Loucy (cell line): ENCODE results near the gene CACNB3.
"Not testable (repeated sequence)": the region's sequence is repeated elsewhere in the genome, so short reads cannot be mapped to it uniquely, and the experiment has no call there.

Experiments
- H2AFZ ChIP-seq: fragments of 200-600 bp; sonication (generic); 2 replicates; pipeline ENCODE4 v1.6.0; 2016; ENCODE audit warnings: antibody characterized with exemption, mild to moderate bottlenecking, low read length, moderate library complexity
- H3F3A ChIP-seq: fragments of 200-600 bp; 2 replicates; pipeline ENCODE4 v1.6.0; 2016; ENCODE audit warnings: antibody characterized with exemption, low read depth, mild to moderate bottlenecking
- H3K27me3 ChIP-seq: fragments of 200-600 bp; sonication (generic); 2 replicates; pipeline ENCODE4 v1.6.1; 2014; ENCODE audit warnings: low read length, mild to moderate bottlenecking; ENCODE audit not compliant: insufficient read depth, poor library complexity, severe bottlenecking
- H3K36me3 ChIP-seq: fragments of 200-600 bp; sonication (generic); 2 replicates; pipeline ENCODE4 v1.6.1; 2016; ENCODE audit warnings: low read length; ENCODE audit not compliant: insufficient read depth
- H3K4me1 ChIP-seq: fragments of 200-600 bp; sonication (generic); 2 replicates; pipeline ENCODE4 v1.5.1; 2014; ENCODE audit warnings: low read length, mild to moderate bottlenecking; ENCODE audit not compliant: insufficient read depth, poor library complexity, severe bottlenecking
- H3K4me2 ChIP-seq: fragments of 200-600 bp; sonication (generic); 2 replicates; pipeline ENCODE4 v1.6.0; 2014; ENCODE audit warnings: antibody characterized with exemption, low read length, low read depth, mild to moderate bottlenecking; ENCODE audit not compliant: poor library complexity, severe bottlenecking
- H3K4me3 ChIP-seq: fragments of 200-600 bp; sonication (generic); 2 replicates; pipeline ENCODE4 v1.5.1; 2014; ENCODE audit warnings: low read length, mild to moderate bottlenecking, mixed read lengths; ENCODE audit not compliant: poor library complexity, severe bottlenecking
- H3K79me2 ChIP-seq: fragments of 200-600 bp; sonication (generic); 2 replicates; pipeline ENCODE4 v1.6.1; 2014; ENCODE audit warnings: low read length; ENCODE audit not compliant: insufficient read depth
- H3K9ac ChIP-seq: fragments of 200-600 bp; sonication (generic); 2 replicates; pipeline ENCODE4 v1.6.0; 2014; ENCODE audit warnings: mild to moderate bottlenecking, low read depth, low read length, moderate library complexity; ENCODE audit not compliant: poor library complexity, severe bottlenecking
- H3K9me2 ChIP-seq: fragments of 200-600 bp; sonication (generic); replicated peaks from 2 replicates; pipeline ENCODE4 v1.6.1; 2016; ENCODE audit warnings: low read depth, low read length, mixed read lengths
- H3K9me3 ChIP-seq: fragments of 200-600 bp; sonication (generic); 2 replicates; pipeline ENCODE4 v1.6.1; 2014; ENCODE audit warnings: mild to moderate bottlenecking, antibody characterized with exemption, low read length, low read depth; ENCODE audit not compliant: insufficient read depth
- H4K20me1 ChIP-seq: fragments of 200-600 bp; sonication (generic); 2 replicates; pipeline ENCODE4 v1.6.0; 2014; ENCODE audit warnings: antibody characterized with exemption, low read length, mild to moderate bottlenecking; ENCODE audit not compliant: insufficient read depth, poor library complexity, severe bottlenecking
- EZH2phosphoT487 ChIP-seq: fragments of 200-600 bp; IDR thresholded peaks from 2 replicates; pipeline ENCODE4 v1.6.1; 2018; ENCODE audit warnings: antibody characterized with exemption, mild to moderate bottlenecking, moderate library complexity, borderline replicate concordance
- TF ChIP-seq, protein P1 (sequence below): fragments of 200-600 bp; sonication (generic); conservative IDR thresholded peaks from 2 replicates; pipeline ENCODE4 v1.5.1; 2014; ENCODE audit warnings: mild to moderate bottlenecking, antibody characterized with exemption, low read length

The CACNB3 gene

DNA sequence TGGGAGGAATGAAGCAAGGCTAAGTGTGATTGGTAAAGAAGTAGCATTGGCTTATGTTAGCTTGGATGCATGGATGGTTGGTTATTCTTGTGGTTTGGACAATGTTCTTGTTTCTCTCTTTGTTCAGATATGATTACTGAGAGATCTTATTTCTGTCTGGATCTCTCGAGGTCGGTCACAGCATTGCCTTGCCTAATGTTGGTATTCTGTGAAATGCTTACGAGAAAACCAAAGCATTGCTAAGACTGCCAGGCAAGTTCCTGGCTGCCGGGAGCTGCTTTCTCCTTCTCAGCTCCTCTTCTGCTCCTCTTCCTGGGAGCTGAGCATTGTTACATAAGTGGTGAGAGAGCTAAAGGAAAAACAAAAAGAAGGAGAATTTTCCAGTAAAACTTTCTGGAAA, 54.8 kb downstream of the CACNB3 start:
- Histone ChIP-seq H3K9ac (no peak overlapping the region), H3K36me3 (no peaks in the 10 kb centered on the region), H3K4me2 (no peak overlapping the region), H3K4me1 (no peaks in the 10 kb centered on the region), H3K79me2 (no peaks in the 10 kb centered on the region), H3F3A (no peaks in the 10 kb centered on the region), H2AFZ (no peak overlapping the region), H4K20me1 (no peaks in the 10 kb centered on the region), H3K4me3 (no peak overlapping the region), H3K9me2 (no peaks in the 10 kb centered on the region), H3K27me3 (no peaks in the 10 kb centered on the region), H3K9me3 (no peaks in the 10 kb centered on the region)
- TF ChIP-seq EZH2phosphoT487, result no peak
- TF ChIP-seq, protein P1, sequence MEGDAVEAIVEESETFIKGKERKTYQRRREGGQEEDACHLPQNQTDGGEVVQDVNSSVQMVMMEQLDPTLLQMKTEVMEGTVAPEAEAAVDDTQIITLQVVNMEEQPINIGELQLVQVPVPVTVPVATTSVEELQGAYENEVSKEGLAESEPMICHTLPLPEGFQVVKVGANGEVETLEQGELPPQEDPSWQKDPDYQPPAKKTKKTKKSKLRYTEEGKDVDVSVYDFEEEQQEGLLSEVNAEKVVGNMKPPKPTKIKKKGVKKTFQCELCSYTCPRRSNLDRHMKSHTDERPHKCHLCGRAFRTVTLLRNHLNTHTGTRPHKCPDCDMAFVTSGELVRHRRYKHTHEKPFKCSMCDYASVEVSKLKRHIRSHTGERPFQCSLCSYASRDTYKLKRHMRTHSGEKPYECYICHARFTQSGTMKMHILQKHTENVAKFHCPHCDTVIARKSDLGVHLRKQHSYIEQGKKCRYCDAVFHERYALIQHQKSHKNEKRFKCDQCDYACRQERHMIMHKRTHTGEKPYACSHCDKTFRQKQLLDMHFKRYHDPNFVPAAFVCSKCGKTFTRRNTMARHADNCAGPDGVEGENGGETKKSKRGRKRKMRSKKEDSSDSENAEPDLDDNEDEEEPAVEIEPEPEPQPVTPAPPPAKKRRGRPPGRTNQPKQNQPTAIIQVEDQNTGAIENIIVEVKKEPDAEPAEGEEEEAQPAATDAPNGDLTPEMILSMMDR, result no peak

DNA sequence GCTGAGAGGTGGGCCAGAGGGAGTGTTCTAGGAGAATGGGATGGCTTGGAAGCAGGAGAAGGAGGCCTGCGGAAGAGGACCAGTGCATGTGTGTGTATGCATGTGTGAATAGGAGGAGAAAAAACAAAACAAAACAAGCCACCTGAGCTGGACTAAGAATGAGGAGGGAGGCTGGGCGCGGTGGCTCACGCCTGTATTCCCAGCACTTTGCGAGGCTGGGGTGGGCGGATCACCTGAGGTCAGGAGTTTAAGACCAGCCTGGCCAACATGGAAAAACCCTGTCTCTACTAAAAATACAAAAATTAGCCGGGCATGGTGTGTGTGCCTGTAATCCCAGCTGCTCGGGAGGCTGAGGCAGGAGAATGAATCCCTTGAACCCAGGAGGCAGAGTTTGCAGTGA, 55.2 kb downstream of the CACNB3 start:
- not testable (repeated sequence) for H3K27me3 ChIP-seq, H2AFZ ChIP-seq, H4K20me1 ChIP-seq, H3F3A ChIP-seq, H3K4me3 ChIP-seq, H3K79me2 ChIP-seq, H3K9me3 ChIP-seq, H3K4me2 ChIP-seq, H3K36me3 ChIP-seq, H3K9ac ChIP-seq, H3K4me1 ChIP-seq, H3K9me2 ChIP-seq

DNA sequence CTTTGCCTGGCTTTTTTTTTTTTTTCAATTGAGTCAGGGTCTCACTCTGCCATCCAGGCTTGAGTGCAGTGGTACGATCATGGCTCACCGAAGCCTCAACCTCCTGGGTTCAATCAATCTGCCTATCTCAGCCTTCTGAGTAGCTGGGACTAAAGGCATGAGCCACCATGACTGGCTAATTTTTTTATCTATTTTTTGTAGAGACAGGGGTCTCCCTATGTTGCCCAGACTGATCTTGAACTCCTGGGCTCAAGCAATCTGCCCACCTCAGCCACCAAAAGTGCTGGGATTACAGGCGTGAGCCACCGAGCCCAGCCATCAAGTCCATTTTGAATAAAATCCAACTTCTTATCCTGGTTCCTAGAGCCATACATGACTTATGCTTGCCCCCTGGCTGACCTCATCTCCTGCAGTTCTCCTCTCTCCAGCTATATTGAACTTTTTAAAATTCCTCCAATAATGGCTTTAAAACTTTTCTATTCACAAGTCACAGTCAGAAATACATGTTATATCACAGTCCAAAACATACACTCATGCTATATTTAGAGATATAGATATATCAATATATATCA, 57.7 kb downstream of the CACNB3 start:
- Histone ChIP-seq H3K4me2 (no peak overlapping the region), H3K9me3 (no peaks in the 10 kb centered on the region), H3F3A (no peaks in the 10 kb centered on the region), H4K20me1 (no peaks in the 10 kb centered on the region), H3K27me3 (no peaks in the 10 kb centered on the region), H3K4me3 (no peak overlapping the region), H3K36me3 (no peaks in the 10 kb centered on the region), H3K79me2 (no peaks in the 10 kb centered on the region), H3K4me1 (no peaks in the 10 kb centered on the region), H3K9ac (no peak overlapping the region), H2AFZ (no peak overlapping the region), H3K9me2 (no peaks in the 10 kb centered on the region)
- TF ChIP-seq, protein P1, result no peak
- no peak for TF ChIP-seq EZH2phosphoT487
